HTR-8/SVneo (cell line): Measurements from ENCODE around the gene MOV10.
"Not testable (repeated sequence)": the region's sequence is repeated elsewhere in the genome, so short reads cannot be mapped to it uniquely, and the experiment has no call there.

ENCODE experiments used
- DNase-seq: peaks from one replicate; pipeline ENCODE4 v3.0.0; 2011; ENCODE audit warnings: low spot score, mixed read lengths; ENCODE audit not compliant: insufficient read length
- FAIRE-seq: peaks from 2 replicates; lab custom pipeline; 2011; peaks lifted over from hg19 to GRCh38; lab: Jason Lieb, UNC

MOV10 gene

GRCh38 chr1:112674440-112674985 is at the start of gene MOV10:
Gene MOV10 (plus strand): TSS chr1:112674659. CDS start chr1:112674913, 254 bp downstream.
- FAIRE-seq (no peak), DNase-seq (peak; percentile 45)

GRCh38 chr1:112625696-112626095 is 48.8 kb upstream of the MOV10 start:
- FAIRE-seq, result no peak

GRCh38 chr1:112626193-112626592 is 48.3 kb upstream of the MOV10 start:
- FAIRE-seq (no peak), DNase-seq (no peak)

More at GRCh38 chr1:112625696-112626095, 48.8 kb upstream of the MOV10 start:
- no peak for DNase-seq

- no peak for DNase-seq
- no peak for FAIRE-seq
These were observed 47.6 kb upstream of the MOV10 start for GRCh38 chr1:112626887-112627286.

GRCh38 chr1:112628516-112628915 is 45.9 kb upstream of the MOV10 start:
- no peak for DNase-seq
- FAIRE-seq, result no peak

- no peak for DNase-seq
- no peak for FAIRE-seq
These were observed 45.2 kb upstream of the MOV10 start for GRCh38 chr1:112629256-112629655.

GRCh38 chr1:112633628-112634027 is 40.8 kb upstream of the MOV10 start:
- DNase-seq (no peak), FAIRE-seq (no peak)

- no peak for FAIRE-seq
- no peak for DNase-seq
These were observed 40.1 kb upstream of the MOV10 start for GRCh38 chr1:112634367-112634766.

GRCh38 chr1:112636056-112636455 is 38.4 kb upstream of the MOV10 start:
- FAIRE-seq, result no peak
- DNase-seq, result no peak

GRCh38 chr1:112636597-112637253 is 37.7 kb upstream of the MOV10 start:
- no peak for DNase-seq
- FAIRE-seq, result no peak

- DNase-seq (no peak), FAIRE-seq (no peak)
These were observed 37.0 kb upstream of the MOV10 start for GRCh38 chr1:112637254-112638109.

- FAIRE-seq (no peak), DNase-seq (no peak)
These were observed 36.4 kb upstream of the MOV10 start for GRCh38 chr1:112638110-112638428.

- not testable (repeated sequence) for DNase-seq, FAIRE-seq
These were observed 34.0 kb upstream of the MOV10 start for GRCh38 chr1:112640437-112640836.

GRCh38 chr1:112643080-112643479 is 31.4 kb upstream of the MOV10 start:
- no peak for FAIRE-seq
- DNase-seq, result no peak

GRCh38 chr1:112646225-112646624 is 28.2 kb upstream of the MOV10 start:
- FAIRE-seq (no peak), DNase-seq (no peak)

- no peak for DNase-seq
- FAIRE-seq, result no peak
These were observed 23.3 kb upstream of the MOV10 start for GRCh38 chr1:112651205-112651604.

- FAIRE-seq, result no peak
- no peak for DNase-seq
These were observed 8.6 kb upstream of the MOV10 start for GRCh38 chr1:112665857-112666256.

GRCh38 chr1:112666946-112667345 is 7.5 kb upstream of the MOV10 start:
- FAIRE-seq, result no peak
- no peak for DNase-seq

GRCh38 chr1:112672009-112672408 is 2.5 kb upstream of the MOV10 start:
- DNase-seq (no peak), FAIRE-seq (no peak)

GRCh38 chr1:112672842-112673241 is 1.6 kb upstream of the MOV10 start:
- FAIRE-seq, result no peak

More at GRCh38 chr1:112672842-112673241, 1.6 kb upstream of the MOV10 start:
- DNase-seq, result no peak
